ENCODE results near the gene PRDM16. TPM values are rescaled to one million over a fixed set of nuclear protein-coding genes. Genes with fewer than 3 reads are reported as not detected.

The PRDM16 gene
- total RNA-seq, 1 experiment from 2014 or later, result not detected

DNA sequence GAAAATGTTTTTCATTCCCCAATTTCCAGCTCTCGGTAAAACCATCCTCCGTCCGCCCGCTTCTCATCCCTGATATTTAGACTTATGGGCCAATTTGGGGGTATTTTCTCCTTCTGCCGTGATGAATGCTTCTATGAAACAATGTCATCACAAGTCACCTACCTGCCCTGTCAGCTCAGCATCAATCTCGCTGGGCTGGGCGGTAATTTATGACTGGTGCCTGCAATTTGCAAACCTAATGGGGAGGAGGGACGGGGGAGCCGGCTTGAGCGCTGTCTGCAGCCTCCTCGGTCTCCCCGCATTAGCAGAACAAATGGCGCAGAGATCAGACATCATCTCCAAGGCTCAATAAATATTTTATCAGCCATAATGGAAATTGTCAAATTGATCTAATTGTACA, 72.1 kb downstream of the PRDM16 start:
- no peak for DNase-seq (ENCODE audit: low read depth)

DNA sequence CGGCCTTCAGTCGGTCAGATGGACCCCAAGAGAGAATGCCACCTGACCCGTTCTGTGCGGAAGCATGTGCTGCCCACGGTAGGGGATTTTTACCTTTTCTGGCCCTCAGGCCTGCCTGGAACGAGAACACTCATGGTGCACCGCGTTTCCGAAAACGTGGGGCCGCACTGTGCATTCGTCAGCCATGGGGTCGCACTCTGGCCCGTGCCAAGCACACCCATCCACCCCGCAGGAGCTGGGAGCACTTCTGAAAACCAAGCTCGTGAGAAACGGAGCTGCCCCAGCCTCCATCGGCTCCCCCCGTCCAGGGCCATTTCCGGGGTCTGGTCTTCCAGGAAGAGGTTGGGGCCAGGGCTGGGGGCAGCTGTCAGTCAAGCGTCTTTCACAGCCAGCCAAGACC, 72.8 kb downstream of the PRDM16 start:
- no peak for DNase-seq (ENCODE audit: low read depth)

DNA sequence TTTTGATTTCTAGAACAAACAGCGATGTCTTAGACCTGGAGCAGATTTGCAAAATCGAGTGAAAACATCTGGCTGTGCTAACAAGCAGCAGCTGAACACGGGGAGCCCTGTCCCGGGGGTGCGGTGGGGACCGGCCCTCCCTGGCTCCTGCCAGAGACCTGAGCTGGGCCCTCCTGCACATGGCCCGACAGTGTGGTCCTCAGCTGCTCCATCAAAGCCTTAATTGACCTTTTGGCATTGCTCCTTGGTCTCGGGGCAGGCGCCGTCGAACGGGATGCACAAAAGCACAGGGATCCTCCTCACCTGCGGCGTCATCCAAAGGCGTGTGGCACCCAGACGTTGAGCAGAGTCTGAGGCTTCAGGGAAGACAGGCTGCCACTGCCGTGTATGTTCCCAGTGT, 73.2 kb downstream of the PRDM16 start:
- DNase-seq (ENCODE audit: low read depth), result no peak

DNA sequence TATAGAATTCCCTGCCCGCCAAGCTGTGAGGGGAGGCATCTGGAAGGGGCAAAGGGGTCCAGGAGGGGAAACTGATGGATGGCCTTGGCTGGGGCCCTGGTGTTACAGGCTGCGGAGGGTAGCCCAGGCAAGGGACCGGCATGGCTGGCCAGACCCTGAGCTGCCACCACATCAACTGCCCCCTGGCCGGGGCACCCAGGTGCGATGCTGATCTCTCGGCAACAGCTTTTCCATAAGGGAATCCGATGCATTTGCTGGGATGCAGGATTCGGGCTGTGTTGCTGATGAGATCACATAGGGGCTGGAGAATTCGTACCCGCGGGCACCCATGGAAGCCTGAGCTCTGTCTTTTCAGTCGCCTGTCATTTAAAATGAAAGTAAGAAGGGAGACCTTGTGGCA, 73.7 kb downstream of the PRDM16 start:
- no peak for DNase-seq (ENCODE audit: low read depth)

DNA sequence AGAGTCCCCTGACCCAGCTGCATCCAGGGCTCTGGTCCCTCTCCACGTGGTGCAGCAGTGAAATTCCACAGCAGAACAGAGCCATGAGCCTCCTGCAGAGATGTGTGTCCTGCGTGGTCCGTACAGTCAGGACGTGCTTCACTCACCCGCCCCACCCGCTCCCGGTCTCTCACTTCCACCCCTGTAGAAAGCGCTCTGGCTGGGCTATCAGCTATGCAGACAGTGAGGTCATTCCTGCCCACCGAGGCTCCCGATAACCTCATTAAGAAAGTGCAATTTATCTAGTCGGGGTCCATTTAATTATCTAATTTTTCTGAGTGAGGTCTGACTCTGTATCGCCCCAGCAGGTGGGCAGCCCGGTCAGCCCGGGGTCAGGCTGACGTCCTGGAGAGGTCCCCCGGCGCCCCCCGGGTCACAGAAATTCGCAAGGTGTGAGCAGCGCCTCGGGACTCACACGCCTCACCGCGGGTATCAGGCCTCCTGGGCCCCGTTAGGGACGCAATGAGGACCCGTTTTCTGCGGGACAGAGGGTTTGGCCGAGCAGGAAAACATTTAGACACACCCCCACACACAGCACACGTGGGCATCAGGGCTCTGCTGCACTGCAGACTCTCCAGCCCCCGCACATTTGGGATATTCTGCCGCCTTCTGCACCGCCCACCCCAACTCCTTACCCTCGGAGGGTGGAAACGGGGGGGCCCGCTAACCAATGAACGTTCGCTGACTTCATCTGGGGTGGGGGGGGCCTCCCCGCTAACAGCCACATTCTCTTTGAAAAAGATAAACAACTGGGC, 76.7 kb downstream of the PRDM16 start:
- no peak for DNase-seq (ENCODE audit: low read depth)

- DNase-seq (ENCODE audit: low read depth), result no peak
These were observed 77.5 kb downstream of the PRDM16 start for GRCh38 chr1:3146458-3146857.

DNA sequence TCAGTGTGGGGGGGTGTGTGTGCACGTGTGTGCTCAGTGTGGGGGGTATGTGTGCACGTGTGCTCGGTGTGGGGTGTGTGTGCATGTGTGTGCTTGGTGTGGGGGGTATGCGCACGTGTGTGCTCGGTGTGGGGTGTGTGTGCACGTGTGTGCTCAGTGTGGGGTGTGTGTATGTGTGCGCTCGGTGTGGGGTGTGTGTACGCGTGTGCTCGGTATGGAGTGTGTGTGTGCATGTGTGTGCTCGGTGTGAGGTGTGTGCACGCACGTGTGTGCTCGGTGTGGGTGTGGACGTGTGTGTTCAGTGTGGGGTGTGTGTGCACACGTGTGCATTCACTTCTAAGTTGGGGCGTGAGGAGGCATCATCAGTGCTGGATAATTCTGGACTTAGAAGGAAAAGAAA, 77.9 kb downstream of the PRDM16 start:
- DNase-seq (ENCODE audit: low read depth), result no peak

GRCh38 chr1:3148171-3148570, 79.2 kb downstream of the PRDM16 start:
- DNase-seq (ENCODE audit: low read depth), result no peak

GRCh38 chr1:3149277-3149676, 80.3 kb downstream of the PRDM16 start:
- no peak for DNase-seq (ENCODE audit: low read depth)

- DNase-seq (ENCODE audit: low read depth), result no peak
These were observed 82.5 kb downstream of the PRDM16 start for GRCh38 chr1:3151456-3151855.

GRCh38 chr1:3152143-3152542, 83.1 kb downstream of the PRDM16 start:
- no peak for DNase-seq (ENCODE audit: low read depth)

DNA sequence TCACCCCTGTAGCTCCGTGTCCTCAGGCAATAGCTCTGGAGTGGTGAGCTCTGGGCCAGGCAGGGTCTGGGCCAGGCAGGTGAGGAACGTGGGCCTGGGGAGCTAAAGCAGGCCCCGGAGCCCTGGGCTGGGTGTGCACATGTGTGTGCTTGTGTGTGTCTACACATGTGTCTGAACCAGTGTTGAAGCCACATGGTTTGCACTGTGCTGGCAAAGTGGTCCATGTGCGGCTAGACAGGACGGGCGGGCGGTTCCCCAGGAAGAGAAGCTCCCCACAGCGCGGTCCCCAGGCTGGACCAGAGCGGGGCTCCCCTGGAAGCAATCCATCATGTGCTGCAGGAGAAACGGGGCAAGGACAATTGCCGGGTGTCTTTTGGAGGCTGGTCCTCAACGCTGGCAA, 84.2 kb downstream of the PRDM16 start:
- no peak for DNase-seq (ENCODE audit: low read depth)

DNA sequence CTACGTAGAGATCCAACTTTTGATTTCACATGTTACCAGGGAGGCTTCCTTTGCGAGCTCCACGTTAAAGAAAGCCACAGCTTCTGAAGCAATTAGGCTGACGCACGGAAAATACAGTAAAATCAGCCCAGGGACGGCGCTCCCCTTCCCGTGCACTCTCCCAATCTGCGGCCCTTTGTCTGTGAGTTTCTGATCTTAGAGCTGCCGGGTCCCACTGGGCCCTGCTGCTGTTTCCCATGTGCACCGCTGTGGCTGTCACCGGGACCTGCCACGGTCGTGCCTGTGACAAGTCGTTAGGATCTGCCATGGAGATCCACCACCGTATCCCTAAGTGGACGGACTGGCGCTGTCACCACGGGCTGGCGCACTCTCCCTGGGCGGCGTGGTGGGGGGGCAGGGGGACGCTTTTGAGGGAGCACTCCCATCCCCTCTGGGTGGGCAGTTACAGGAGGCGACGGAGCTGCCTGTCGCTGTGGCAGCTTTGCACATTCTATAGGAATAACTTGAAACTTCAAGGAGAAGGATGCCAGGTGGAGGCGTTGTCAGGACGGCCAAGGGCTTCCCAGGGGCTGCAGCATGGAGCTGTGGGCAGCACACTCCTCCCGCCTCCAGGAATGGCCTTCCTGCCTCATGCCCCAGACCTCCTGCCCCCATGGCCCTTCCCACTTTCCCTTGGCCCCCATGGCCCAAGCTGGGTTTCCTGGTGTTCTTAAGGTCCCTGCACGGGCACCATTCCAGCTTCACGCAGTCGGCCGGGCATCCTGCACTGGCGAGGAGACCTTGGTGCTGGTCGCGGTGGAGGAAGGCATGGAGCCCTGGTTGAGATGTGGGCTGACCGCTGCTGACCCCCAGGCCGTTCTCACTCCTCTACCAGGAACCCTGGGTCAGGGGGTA, 85.1 kb downstream of the PRDM16 start:
- DNase-seq (ENCODE audit: low read depth), result no peak

DNA sequence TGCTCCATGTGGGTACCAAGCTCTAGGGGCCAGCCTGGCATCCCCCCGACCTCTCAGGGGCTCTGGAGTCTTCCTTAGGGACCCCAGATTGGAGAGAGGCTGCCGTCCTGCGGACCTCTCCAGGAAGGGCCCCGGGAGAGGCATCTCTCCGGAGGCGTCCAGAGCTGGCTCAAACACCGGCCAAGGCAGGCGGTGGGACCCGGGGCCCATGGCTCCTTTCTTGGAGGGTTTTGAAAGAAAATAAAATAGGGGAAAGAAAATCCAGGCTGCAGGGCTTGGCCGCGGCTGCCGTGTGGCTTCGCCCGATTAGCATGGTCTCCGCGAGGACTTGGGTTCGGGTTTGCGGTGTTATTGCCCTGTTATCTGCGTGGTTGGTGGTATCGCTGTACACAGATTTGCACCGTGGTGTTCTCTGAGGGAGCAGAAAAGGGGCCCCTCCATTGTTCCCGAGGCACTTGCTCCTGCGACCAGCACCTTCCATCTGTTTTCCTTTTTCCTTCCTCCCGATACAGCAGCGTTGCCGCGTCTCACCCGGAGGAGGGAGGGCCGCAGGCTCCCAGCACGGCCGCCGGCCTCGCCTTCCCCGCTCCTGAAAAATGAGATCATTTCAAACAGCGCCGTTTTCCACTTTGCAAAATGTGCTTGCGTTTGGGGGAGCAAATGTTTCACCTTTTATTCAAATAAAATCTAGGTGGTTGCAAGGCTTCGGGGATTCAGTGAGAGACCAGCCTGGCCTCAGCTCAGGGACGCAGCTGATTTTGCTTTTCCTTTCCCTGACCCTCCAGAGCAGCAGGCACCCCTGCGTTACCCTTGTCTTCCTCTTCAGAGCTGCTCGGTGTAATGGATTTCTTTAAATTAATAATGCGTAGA, 86.3 kb downstream of the PRDM16 start:
- no peak for DNase-seq (ENCODE audit: low read depth)

- DNase-seq (ENCODE audit: low read depth), result no peak
These were observed 86.9 kb downstream of the PRDM16 start for GRCh38 chr1:3155926-3156220.

GRCh38 chr1:3156936-3157335, 87.9 kb downstream of the PRDM16 start:
- no peak for DNase-seq (ENCODE audit: low read depth)

DNA sequence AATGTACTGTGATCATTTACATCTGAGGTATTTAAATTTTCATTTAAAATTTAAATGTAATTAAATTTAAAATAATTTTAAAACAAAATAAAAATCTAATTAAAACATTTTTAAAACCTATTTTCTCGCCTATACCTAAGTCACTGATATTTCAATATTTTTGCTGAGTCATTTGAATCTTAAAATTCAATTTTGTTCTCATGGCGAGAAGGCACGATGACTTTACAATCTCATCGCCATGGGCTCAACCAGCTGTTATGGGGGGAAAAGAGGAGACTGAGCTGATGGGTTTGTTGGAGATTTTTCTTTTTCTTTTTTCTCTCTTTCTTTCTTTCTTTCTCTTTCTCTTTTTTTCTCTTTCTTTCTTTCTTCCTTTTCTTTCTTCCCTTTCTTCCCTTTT, 89.3 kb downstream of the PRDM16 start:
- no peak for DNase-seq (ENCODE audit: low read depth)

- no peak for DNase-seq (ENCODE audit: low read depth)
These were observed 90.1 kb downstream of the PRDM16 start for GRCh38 chr1:3159121-3159520.

- DNase-seq (ENCODE audit: low read depth), result no peak
These were observed 91.0 kb downstream of the PRDM16 start for GRCh38 chr1:3159996-3160395.

- DNase-seq (ENCODE audit: low read depth), result no peak
These were observed 91.7 kb downstream of the PRDM16 start for GRCh38 chr1:3160647-3161145.

DNA sequence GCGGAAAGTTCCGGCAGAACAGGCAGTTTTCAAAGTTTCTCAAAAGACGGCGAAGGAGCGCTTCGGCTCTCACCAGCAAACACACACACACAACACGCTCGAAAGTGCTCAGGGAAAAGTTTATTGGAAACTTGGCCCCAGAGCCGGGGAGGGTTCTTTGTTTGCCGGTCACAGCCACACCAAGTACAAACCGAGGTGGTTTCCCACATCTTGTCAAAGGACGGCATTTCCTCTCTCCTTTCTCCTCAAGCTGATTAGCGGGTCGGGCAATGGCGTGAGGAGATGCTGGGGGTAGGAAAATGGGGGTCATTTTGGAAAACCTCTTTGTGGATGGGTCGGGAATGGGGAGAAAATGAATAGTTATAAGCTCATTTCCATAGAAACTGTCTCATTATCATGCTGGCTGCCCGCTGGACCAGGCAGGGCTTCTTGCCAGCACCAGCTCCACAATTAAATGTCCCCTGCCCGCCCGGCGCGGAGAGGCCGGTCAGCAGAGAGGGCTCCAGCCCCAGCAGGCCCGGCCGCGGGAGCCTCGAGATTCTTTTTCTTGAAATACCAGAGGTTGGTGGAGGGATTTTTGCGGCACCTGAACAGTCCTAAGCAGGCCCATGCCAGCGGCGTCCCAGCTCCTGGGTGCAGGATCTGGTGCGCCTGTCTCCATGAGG, 92.3 kb downstream of the PRDM16 start:
- DNase-seq (ENCODE audit: low read depth), result no peak

Measured in RPMI7951 (cell line).